DND-41 (cell line): ENCODE results near the gene POFUT2.

ENCODE experiments used
- ATAC-seq: fragments of 200-7000 bp; cut with Tn5 transposase; 3 replicates; pipeline ENCODE4 v1.9.1; 2021; ENCODE audit warnings: low read depth; ENCODE audit not compliant: insufficient read depth
- DNase-seq: peaks from one replicate; pipeline ENCODE4 v3.0.0-alpha.2; 2020
- H2AFZ ChIP-seq: 2 replicates; pipeline ENCODE4 v1.6.0; 2012; ENCODE audit warnings: low read depth, low read length
- H3K27ac ChIP-seq: 2 replicates; pipeline ENCODE4 v1.5.1; 2012; ENCODE audit warnings: low read length, inconsistent platforms
- H3K27me3 ChIP-seq: fragments of 200-600 bp; sonication (generic); 2 replicates; pipeline ENCODE4 v1.6.0; 2012; ENCODE audit warnings: low read length, mild to moderate bottlenecking, inconsistent platforms; ENCODE audit not compliant: insufficient read depth, poor library complexity
- H3K36me3 ChIP-seq: 2 replicates; pipeline ENCODE4 v1.5.1; 2012; ENCODE audit warnings: low read length, inconsistent platforms; ENCODE audit not compliant: insufficient read depth
- H3K4me1 ChIP-seq: 2 replicates; pipeline ENCODE4 v1.5.1; 2012; ENCODE audit warnings: mild to moderate bottlenecking, low read length; ENCODE audit not compliant: insufficient read depth
- H3K4me2 ChIP-seq: 2 replicates; pipeline ENCODE4 v1.6.0; 2012; ENCODE audit warnings: mild to moderate bottlenecking, moderate library complexity, low read length, inconsistent platforms; ENCODE audit not compliant: insufficient read depth
- H3K4me3 ChIP-seq, 2 experiments: fragments of 200-600 bp in 1 of 2; shearing (Covaris generic) in 1 of 2; 2 replicates each; pipeline ENCODE4 v1.5.1; 2012 to 2016; ENCODE audit warnings: inconsistent platforms in 2 of 2, low read length in 2 of 2, mild to moderate bottlenecking in 2 of 2, low read depth in 1 of 2, moderate library complexity in 1 of 2
- H3K79me2 ChIP-seq: 2 replicates; pipeline ENCODE4 v1.6.0; 2012; ENCODE audit warnings: low read length, inconsistent platforms; ENCODE audit not compliant: insufficient read depth
- H3K9ac ChIP-seq: 2 replicates; pipeline ENCODE4 v1.6.0; 2012; ENCODE audit warnings: low read depth, mild to moderate bottlenecking, inconsistent platforms, low read length, moderate library complexity
- H3K9me3 ChIP-seq: 2 replicates; pipeline ENCODE4 v1.5.1; 2012; ENCODE audit warnings: low read length, moderate library complexity, mild to moderate bottlenecking, inconsistent platforms; ENCODE audit not compliant: insufficient read depth, severe bottlenecking
- H4K20me1 ChIP-seq: 2 replicates; pipeline ENCODE4 v1.6.0; 2012; ENCODE audit warnings: low read length; ENCODE audit not compliant: insufficient read depth
- EZH2 ChIP-seq: IDR thresholded peaks from 3 replicates; pipeline ENCODE4 v1.6.1; 2012; ENCODE audit warnings: borderline replicate concordance, low read depth, mild to moderate bottlenecking, moderate library complexity, low read length, inconsistent platforms; ENCODE audit not compliant: severe bottlenecking
- TF ChIP-seq, protein P1 (sequence below): IDR thresholded peaks from 2 replicates; pipeline ENCODE4 v1.5.1; 2012; ENCODE audit warnings: borderline replicate concordance, low read length, moderate library complexity, mild to moderate bottlenecking; ENCODE audit not compliant: poor library complexity, severe bottlenecking; ENCODE audit errors: extremely low read depth

The POFUT2 gene

DNA sequence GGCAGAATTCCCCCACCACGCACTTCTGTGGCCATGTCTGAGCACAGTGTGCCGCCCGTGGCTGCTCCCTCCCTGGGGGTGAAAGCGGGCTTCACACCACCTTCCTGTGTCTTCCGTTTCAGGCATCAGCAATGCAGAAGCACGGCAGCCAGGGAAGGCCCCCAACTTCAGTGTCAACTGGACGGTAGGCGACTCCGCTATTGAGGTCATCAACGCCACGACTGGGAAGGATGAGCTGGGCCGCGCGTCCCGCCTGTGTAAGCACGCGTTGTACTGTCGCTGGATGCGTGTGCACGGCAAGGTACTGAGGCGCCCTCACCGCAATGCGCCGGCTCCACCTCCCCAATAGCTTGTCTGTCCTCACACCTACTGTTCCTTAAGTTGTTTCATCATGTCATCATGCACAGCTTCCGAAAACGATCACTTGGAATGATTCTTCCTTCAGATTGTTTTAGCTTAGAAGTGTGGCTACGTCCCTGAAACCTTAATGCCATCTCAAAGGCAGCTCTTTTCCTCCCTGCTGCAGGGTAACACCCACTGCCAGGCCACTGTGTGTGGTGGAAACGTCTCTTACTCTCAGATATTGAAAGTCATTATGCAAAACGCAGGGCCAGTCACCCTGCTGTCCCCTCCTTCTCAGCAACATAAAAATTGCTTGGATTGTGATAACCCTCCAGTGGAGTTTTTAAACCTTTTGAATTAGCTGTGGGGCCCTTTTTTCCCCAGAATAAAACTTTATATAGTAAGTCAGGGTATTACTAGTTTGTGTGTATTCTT is 66.8 kb downstream of the POFUT2 start:
- H4K20me1 ChIP-seq = no peaks in the 10 kb centered on the region
- peaks cover 26% of the 10 kb centered on the region; the same call in 1 of the 2 replicates for H3K36me3 ChIP-seq
- no peaks in the 10 kb centered on the region for H3K27me3 ChIP-seq
- TF ChIP-seq, protein P1, sequence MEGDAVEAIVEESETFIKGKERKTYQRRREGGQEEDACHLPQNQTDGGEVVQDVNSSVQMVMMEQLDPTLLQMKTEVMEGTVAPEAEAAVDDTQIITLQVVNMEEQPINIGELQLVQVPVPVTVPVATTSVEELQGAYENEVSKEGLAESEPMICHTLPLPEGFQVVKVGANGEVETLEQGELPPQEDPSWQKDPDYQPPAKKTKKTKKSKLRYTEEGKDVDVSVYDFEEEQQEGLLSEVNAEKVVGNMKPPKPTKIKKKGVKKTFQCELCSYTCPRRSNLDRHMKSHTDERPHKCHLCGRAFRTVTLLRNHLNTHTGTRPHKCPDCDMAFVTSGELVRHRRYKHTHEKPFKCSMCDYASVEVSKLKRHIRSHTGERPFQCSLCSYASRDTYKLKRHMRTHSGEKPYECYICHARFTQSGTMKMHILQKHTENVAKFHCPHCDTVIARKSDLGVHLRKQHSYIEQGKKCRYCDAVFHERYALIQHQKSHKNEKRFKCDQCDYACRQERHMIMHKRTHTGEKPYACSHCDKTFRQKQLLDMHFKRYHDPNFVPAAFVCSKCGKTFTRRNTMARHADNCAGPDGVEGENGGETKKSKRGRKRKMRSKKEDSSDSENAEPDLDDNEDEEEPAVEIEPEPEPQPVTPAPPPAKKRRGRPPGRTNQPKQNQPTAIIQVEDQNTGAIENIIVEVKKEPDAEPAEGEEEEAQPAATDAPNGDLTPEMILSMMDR = no peak
- no peak for TF ChIP-seq EZH2
- no peak overlapping the region for H2AFZ ChIP-seq
- peaks cover 8% of the 10 kb centered on the region for H3K9me3 ChIP-seq
- H3K4me3 ChIP-seq = no peak overlapping the region
- H3K9ac ChIP-seq = no peak overlapping the region
- ATAC-seq (no peak), DNase-seq (no peak)
- no peak overlapping the region for H3K27ac ChIP-seq
- no peaks in the 10 kb centered on the region for H3K79me2 ChIP-seq
- no peak overlapping the region for H3K4me2 ChIP-seq
- no peaks in the 10 kb centered on the region for H3K4me1 ChIP-seq

DNA sequence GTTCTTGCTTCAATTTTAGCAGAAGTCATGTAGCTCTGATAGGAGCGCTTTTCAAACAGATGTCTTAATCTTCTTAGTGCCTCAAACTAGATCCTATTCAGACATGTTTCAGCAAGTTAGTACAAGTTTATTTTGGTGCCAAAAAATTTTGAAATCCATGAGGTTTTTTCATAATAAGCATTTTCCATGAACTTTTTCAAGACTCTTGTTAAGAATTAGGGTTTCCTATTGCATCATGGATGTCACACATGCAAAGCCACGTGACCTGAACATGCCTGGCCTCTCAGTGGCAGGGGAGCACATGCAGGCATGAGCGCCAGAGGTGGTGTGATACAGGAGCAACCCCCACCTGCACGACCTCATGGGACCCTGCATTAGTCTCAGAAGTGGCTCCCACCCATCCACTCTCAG is 67.6 kb downstream of the POFUT2 start:
- Histone ChIP-seq H3K79me2 (no peaks in the 10 kb centered on the region), H3K27me3 (no peaks in the 10 kb centered on the region), H3K27ac (no peak overlapping the region), H3K4me3 (no peak overlapping the region), H3K4me1 (no peaks in the 10 kb centered on the region), H3K9ac (no peak overlapping the region), H4K20me1 (no peaks in the 10 kb centered on the region), H3K36me3 (peaks cover 26% of the 10 kb centered on the region; the same call in 1 of the 2 replicates), H2AFZ (no peak overlapping the region), H3K4me2 (no peak overlapping the region), H3K9me3 (peaks cover 8% of the 10 kb centered on the region)
- no peak for TF ChIP-seq EZH2
- ATAC-seq (no peak), DNase-seq (no peak)

- Histone ChIP-seq H3K9ac (no peak overlapping the region), H3K4me3 (no peak overlapping the region), H3K4me1 (no peaks in the 10 kb centered on the region), H3K79me2 (no peaks in the 10 kb centered on the region), H3K27me3 (no peaks in the 10 kb centered on the region), H3K27ac (no peak overlapping the region), H4K20me1 (no peaks in the 10 kb centered on the region), H2AFZ (no peak overlapping the region), H3K9me3 (peaks cover 8% of the 10 kb centered on the region), H3K4me2 (no peak overlapping the region), H3K36me3 (peaks cover 26% of the 10 kb centered on the region; the same call in 1 of the 2 replicates)
- TF ChIP-seq, protein P1 = no peak
- TF ChIP-seq EZH2 = no peak
- no peak for DNase-seq
- no peak for ATAC-seq
Measured at GRCh38 chr21:45219517-45219916, 68.2 kb downstream of the POFUT2 start.

DNA sequence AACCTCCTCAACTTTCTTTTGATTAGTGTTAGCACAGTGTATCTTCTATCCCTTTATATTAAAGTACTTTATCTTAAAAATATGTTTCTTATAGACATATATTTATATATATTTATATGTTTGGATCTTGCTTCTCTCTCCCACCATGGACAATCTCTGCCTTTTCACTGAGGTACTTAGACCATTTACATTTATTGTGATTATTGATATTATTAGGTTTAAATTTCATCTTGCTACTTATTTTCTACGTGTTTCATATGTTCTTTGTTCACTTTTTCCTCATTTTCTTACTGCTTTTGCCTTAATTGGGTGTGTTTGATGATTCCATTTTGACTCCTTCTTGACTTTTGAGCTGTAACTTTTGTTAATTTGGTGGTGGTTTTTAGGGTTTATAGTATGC is 70.7 kb downstream of the POFUT2 start:
- no peak for ATAC-seq
- Histone ChIP-seq H3K36me3 (peaks cover 24% of the 10 kb centered on the region; the same call in 1 of the 2 replicates), H3K4me2 (no peak overlapping the region), H3K27ac (no peak overlapping the region), H3K79me2 (no peaks in the 10 kb centered on the region), H2AFZ (no peak overlapping the region), H3K4me3 (no peak overlapping the region), H3K9ac (no peak overlapping the region), H3K9me3 (peaks cover 8% of the 10 kb centered on the region), H4K20me1 (no peaks in the 10 kb centered on the region), H3K27me3 (no peaks in the 10 kb centered on the region), H3K4me1 (no peaks in the 10 kb centered on the region)
- TF ChIP-seq, protein P1 = no peak
- no peak for TF ChIP-seq EZH2
- DNase-seq = no peak
